OCI-LY7 (cell line): Measurements from ENCODE around the gene SPATA2L. TPM values are rescaled to one million over a fixed set of nuclear protein-coding genes. Genes with fewer than 3 reads are reported as not detected.
"Not testable (repeated sequence)": the region's sequence is repeated elsewhere in the genome, so short reads cannot be mapped to it uniquely, and the experiment has no call there.

ENCODE experiments used
- BruUV-seq: library from RNA; stranded (reverse); fragments of 400-500 nt; replicated peaks from 2 replicates; lab custom pipeline; 2021; lab: Mats Ljungman, UMichigan
- CTCF ChIA-PET: fragments of 300-600 bp; sonication (Branson Sonifier 250); formaldehyde crosslinking; loops from one replicate; lab custom pipeline; 2022; ENCODE audit warnings: antibody characterized with exemption; ENCODE audit not compliant: unreplicated experiment; lab: Charles Lee
- POLR2A ChIA-PET: fragments of 300-600 bp; sonication (Branson Sonifier 250); formaldehyde crosslinking; loops from one replicate; lab custom pipeline; 2022; ENCODE audit warnings: antibody characterized with exemption; lab: Charles Lee
- DNase-seq: peaks from one replicate; pipeline ENCODE4 v3.0.0-alpha.2; 2015; ENCODE audit warnings: low spot score
- H2AFZ ChIP-seq: fragments of 200-600 bp; sonication (generic), shearing (Covaris generic); 2 replicates; pipeline ENCODE4 v1.6.1; 2014; ENCODE audit warnings: mild to moderate bottlenecking, antibody characterized with exemption, low read length, moderate library complexity
- H3K27ac ChIP-seq: fragments of 200-600 bp; sonication (generic); 2 replicates; pipeline ENCODE4 v1.5.1; 2014; ENCODE audit warnings: mixed run types, low read depth, mild to moderate bottlenecking, moderate library complexity, low read length, inconsistent platforms; ENCODE audit not compliant: poor library complexity, severe bottlenecking
- H3K36me3 ChIP-seq: fragments of 200-600 bp; sonication (generic); 2 replicates; pipeline ENCODE4 v1.6.1; 2014; ENCODE audit warnings: mild to moderate bottlenecking, antibody characterized with exemption, low read length, moderate library complexity, mixed read lengths; ENCODE audit not compliant: insufficient read depth
- H3K4me1 ChIP-seq: fragments of 200-600 bp; sonication (generic); 2 replicates; pipeline ENCODE4 v1.5.1; 2014; ENCODE audit warnings: mild to moderate bottlenecking, low read length; ENCODE audit not compliant: insufficient read depth, poor library complexity, severe bottlenecking
- H3K4me2 ChIP-seq: fragments of 200-600 bp; sonication (generic); 2 replicates; pipeline ENCODE4 v1.6.1; 2014; ENCODE audit warnings: mild to moderate bottlenecking, low read length
- H3K4me3 ChIP-seq: fragments of 200-600 bp; sonication (generic); 2 replicates; pipeline ENCODE4 v1.5.1; 2014; ENCODE audit warnings: mild to moderate bottlenecking, low read depth, low read length; ENCODE audit not compliant: poor library complexity, severe bottlenecking
- H3K79me2 ChIP-seq: fragments of 200-600 bp; sonication (generic); 2 replicates; pipeline ENCODE4 v1.6.1; 2016; ENCODE audit warnings: low read depth, mild to moderate bottlenecking, low read length, moderate library complexity, mixed read lengths; ENCODE audit not compliant: insufficient read depth
- H3K9me2 ChIP-seq: fragments of 200-600 bp; sonication (generic); 2 replicates; pipeline ENCODE4 v1.6.1; 2016; ENCODE audit warnings: mild to moderate bottlenecking, low read length, mixed read lengths; ENCODE audit not compliant: insufficient read depth
- H3K9me3 ChIP-seq: fragments of 200-600 bp; sonication (generic); 2 replicates; pipeline ENCODE4 v1.6.1; 2014; ENCODE audit warnings: mild to moderate bottlenecking, mixed run types, low read length, mixed read lengths
- H4K20me1 ChIP-seq: fragments of 200-600 bp; sonication (generic); 2 replicates; pipeline ENCODE4 v1.6.1; 2014; ENCODE audit warnings: mild to moderate bottlenecking, antibody characterized with exemption, low read length, moderate library complexity, mixed read lengths; ENCODE audit not compliant: insufficient read depth
- EZH2phosphoT487 ChIP-seq: fragments of 200-600 bp; sonication (generic); IDR thresholded peaks from 2 replicates; pipeline ENCODE4 v1.6.1; 2018; ENCODE audit warnings: low read depth, borderline replicate concordance, mild to moderate bottlenecking, mixed run types, antibody characterized with exemption, low read length, moderate library complexity, mixed read lengths
- intact Hi-C: fragments of 100-400 bp; cut with micrococcal nuclease; formaldehyde crosslinking; loops from one replicate; pipeline ENCODE4 v1.10.0; 2022; ENCODE audit not compliant: unreplicated experiment
- total RNA-seq, 2 experiments: library from RNA; depleted of rRNA in 1 of 2; stranded (reverse); fragments of >200 nt in 1 of 2; shearing (Covaris generic) in 1 of 2; gene quantifications; 2 replicates each; pipeline ENCODE4 v1.2.3, GENCODE V29; 2014 to 2022
- TF ChIP-seq, protein P1 (sequence below): fragments of 200-600 bp; sonication (generic); conservative IDR thresholded peaks from 2 replicates; pipeline ENCODE4 v1.5.1; 2014; ENCODE audit warnings: mild to moderate bottlenecking, antibody characterized with exemption, low read length, moderate library complexity, mixed read lengths

Gene SPATA2L
- total RNA-seq, 2 experiments from 2014 or later, result 7.2 to 13.1 TPM

DNA sequence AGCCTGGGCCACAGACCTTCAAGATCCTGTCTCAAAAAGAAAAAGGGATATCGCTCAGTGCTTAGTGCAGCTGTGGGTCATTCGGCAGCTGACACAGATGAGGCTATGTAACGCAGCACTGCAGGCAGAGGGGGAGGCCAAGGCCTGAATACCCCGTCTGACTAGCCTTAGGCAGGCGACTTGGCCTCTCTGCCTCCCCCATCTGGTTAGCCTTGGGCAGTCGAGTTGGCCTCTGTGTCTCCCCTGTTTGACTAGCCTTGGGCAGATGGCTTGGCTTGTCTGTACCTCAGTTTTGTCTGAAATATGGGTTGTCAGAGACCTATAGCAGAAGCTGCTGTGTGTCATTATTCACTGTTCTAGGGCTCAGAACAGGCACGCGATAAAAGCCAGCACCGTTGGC is 33.9 kb downstream of the SPATA2L start:
- H3K36me3 ChIP-seq, result peaks cover 17% of the 10 kb centered on the region
- ChIA-PET POLR2A (no interaction called here), CTCF (no interaction called here)
- H2AFZ ChIP-seq, result no peak overlapping the region
- H3K79me2 ChIP-seq, result no peaks in the 10 kb centered on the region
- BruUV-seq, result no TSS peak
- no peaks in the 10 kb centered on the region for H3K9me3 ChIP-seq
- no peak for DNase-seq
- H3K4me2 ChIP-seq, result no peak overlapping the region
- no peaks in the 10 kb centered on the region for H4K20me1 ChIP-seq
- no peaks in the 10 kb centered on the region for H3K9me2 ChIP-seq
- intact Hi-C loops, result no loop called here
- H3K4me3 ChIP-seq, result no peak overlapping the region
- H3K27ac ChIP-seq, result no peak overlapping the region
- H3K4me1 ChIP-seq, result no peaks in the 10 kb centered on the region
- no peak for TF ChIP-seq EZH2phosphoT487
- TF ChIP-seq, protein P1, sequence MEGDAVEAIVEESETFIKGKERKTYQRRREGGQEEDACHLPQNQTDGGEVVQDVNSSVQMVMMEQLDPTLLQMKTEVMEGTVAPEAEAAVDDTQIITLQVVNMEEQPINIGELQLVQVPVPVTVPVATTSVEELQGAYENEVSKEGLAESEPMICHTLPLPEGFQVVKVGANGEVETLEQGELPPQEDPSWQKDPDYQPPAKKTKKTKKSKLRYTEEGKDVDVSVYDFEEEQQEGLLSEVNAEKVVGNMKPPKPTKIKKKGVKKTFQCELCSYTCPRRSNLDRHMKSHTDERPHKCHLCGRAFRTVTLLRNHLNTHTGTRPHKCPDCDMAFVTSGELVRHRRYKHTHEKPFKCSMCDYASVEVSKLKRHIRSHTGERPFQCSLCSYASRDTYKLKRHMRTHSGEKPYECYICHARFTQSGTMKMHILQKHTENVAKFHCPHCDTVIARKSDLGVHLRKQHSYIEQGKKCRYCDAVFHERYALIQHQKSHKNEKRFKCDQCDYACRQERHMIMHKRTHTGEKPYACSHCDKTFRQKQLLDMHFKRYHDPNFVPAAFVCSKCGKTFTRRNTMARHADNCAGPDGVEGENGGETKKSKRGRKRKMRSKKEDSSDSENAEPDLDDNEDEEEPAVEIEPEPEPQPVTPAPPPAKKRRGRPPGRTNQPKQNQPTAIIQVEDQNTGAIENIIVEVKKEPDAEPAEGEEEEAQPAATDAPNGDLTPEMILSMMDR, result no peak

DNA sequence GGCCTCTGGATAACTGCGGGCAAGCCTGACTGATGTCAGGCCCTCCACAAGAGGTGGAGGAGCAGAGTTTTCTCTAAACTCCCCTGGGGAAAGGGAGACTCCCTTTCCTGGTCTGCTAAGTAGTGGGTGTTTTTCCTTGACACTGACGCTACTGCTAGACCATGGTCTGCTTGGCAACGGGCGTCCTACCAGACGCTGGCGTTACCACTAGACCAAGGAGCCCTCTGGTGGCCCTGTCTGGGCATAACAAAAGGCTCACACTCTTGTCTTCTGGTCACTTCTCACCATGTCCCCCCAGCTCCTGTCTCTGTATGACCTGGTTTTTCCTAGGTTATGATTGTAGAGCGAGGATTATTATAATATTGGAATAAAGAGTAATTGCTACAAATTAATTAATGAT is 34.5 kb downstream of the SPATA2L start:
- H3K27ac ChIP-seq, H3K4me3 ChIP-seq, H3K9me3 ChIP-seq, POLR2A ChIA-PET, BruUV-seq, H3K4me1 ChIP-seq, H3K4me2 ChIP-seq, H3K79me2 ChIP-seq, intact Hi-C loops, H3K9me2 ChIP-seq, H4K20me1 ChIP-seq, H2AFZ ChIP-seq, CTCF ChIA-PET: not testable (repeated sequence)
- DNase-seq, result peak; percentile 65
- peaks cover 23% of the 10 kb centered on the region for H3K36me3 ChIP-seq
- TF ChIP-seq, protein P1, result peak; percentile 72

DNA sequence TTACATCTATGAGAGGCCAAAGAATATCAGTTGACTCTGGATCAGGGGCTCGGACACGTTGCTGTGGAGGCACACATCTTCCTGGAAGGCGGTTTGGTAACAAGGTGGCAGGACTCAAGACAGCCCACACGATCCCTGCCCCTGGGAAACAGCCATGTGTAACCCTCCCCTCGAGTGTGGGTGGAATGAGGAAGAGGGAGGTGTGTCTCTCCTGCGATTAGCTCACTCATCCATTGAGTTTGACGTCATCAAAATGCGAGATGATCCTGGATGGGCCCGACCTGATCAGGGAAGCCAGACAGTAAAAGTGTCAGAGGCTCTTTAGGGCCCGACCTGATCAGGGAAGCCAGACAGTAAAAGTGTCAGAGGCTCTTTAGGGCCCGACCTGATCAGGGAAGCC is 37.3 kb downstream of the SPATA2L start:
- DNase-seq, H3K79me2 ChIP-seq, H3K27ac ChIP-seq, BruUV-seq, H3K4me2 ChIP-seq, intact Hi-C loops, H3K9me2 ChIP-seq, POLR2A ChIA-PET, CTCF ChIA-PET, H4K20me1 ChIP-seq, H3K4me3 ChIP-seq, H3K9me3 ChIP-seq, H3K4me1 ChIP-seq, H2AFZ ChIP-seq: not testable (repeated sequence)
- peaks cover 42% of the 10 kb centered on the region for H3K36me3 ChIP-seq
